GM20431 (cell line): ENCODE data around the gene TAPT1.
"Not testable (repeated sequence)": the region's sequence is repeated elsewhere in the genome, so short reads cannot be mapped to it uniquely, and the experiment has no call there.

ENCODE experiments used
- in situ Hi-C: fragments of 300-500 bp; cut with MseI, MboI; formaldehyde crosslinking; loops from one replicate; pipeline ENCODE4 v1.15.0; 2020; ENCODE audit warnings: low sequenced_read_pairs; ENCODE audit not compliant: unreplicated experiment

Gene TAPT1

GRCh38 chr4:16224264-16225166 is 1.8 kb downstream of the TAPT1 start:
- in situ Hi-C loops, result no loop called here

DNA sequence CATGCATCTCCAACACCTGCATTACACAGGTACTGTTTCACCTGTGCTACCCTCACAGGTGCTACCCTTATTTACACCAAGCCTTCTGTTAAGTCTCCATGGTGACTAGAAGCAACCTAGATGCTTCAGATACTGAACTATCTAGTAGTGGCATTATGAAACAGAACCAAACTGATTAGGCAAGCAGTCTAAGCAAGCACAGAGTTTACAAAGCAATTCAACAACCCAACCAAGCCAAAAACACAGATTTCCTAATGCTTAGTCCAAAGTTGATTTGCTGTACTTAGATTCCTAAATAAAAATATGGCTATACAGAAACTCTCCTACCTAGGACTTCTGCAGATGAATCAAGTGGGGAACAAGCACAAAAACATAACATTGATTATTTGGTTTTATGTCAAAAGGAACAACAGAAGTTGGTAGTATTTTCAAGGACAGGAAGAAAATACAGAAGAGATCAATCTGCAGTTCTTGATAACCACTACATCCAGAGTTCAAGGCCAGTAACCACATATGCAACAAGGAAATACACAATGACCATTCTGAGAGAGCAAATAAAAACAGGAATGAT is 3.2 kb downstream of the TAPT1 start:
- in situ Hi-C loops, result no loop called here

- in situ Hi-C loops, result no loop called here
These were observed 7.3 kb downstream of the TAPT1 start for GRCh38 chr4:16218950-16219349.

GRCh38 chr4:16217300-16218051 is 8.8 kb downstream of the TAPT1 start:
- in situ Hi-C loops, result no loop called here

GRCh38 chr4:16213121-16213520 is 13.2 kb downstream of the TAPT1 start:
- in situ Hi-C loops, result no loop called here

DNA sequence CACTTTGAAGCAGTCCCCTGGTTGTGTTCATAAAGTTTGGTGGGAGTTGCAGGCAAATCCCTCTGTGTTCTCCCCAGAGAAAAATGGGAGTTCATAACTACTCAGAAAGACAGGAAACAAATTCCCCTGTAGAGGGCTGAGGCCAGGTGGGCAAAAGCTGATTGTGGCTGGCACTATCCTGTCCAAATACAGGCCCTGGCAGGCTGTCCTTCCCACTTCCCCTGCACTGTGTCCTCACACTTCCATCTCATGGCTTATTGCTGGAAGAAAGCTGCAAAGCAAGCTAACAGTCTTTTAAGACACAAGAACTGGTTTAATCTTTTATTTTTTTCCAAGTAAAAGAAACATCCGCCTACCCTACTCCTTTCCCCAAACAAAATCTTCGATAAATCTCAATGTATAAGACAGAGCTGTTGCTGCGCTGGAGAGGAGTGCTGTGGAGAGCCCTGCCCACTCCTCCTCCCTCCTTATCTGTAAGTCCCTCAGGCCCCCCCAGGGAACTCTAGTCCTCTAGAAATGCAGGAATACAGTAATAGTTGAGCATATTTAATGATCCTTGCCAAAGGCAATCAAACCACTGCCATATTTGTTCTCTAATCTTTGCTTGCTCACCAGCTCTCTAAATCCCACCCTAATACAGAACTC is 14.0 kb downstream of the TAPT1 start:
- in situ Hi-C loops, result no loop called here

DNA sequence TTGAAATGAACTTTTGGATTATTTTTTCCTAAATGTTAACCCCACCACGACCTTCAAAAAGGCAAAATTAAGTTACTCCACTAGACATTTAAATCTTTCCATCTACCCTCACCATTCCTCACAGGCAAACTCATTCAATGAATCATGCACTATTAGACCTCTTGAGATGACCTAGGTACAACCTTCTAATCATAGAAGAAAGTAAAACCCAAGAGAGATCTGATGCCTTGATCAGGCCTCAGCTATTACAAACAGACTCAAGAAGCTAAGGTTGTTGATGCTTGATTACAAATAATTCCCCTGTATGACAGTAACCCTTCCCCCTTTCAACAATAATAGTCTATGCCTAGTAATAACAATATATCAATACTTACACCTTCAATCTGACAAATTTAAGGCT is 18.9 kb downstream of the TAPT1 start:
- in situ Hi-C loops, result no loop called here

DNA sequence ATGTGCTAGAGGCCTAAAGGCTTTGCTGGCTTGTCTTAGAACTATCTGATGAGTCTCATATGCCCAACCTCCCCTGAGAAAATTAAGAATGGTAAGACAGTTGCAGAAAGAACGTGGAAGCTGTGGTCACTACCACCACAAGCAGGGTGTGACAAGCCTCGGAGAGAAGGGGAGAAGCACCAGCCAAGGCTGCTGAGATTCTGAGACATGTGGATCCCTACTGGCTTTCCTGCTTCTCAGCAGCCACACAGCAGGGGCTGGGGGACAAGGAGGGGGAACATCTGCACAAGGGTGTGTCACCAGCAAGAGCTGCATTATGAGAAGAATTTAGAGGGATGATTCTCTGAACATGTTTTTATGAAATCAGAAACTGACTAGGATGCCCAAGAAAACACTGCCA is 19.4 kb downstream of the TAPT1 start:
- in situ Hi-C loops, result no loop called here

- in situ Hi-C loops, result no loop called here
These were observed 20.0 kb downstream of the TAPT1 start for GRCh38 chr4:16206301-16206700.

- in situ Hi-C loops, result no loop called here
These were observed 20.7 kb downstream of the TAPT1 start for GRCh38 chr4:16205298-16206164.

- in situ Hi-C loops, result no loop called here
These were observed 21.8 kb downstream of the TAPT1 start for GRCh38 chr4:16204505-16204904.

- in situ Hi-C loops, result no loop called here
These were observed 23.2 kb downstream of the TAPT1 start for GRCh38 chr4:16203083-16203482.

DNA sequence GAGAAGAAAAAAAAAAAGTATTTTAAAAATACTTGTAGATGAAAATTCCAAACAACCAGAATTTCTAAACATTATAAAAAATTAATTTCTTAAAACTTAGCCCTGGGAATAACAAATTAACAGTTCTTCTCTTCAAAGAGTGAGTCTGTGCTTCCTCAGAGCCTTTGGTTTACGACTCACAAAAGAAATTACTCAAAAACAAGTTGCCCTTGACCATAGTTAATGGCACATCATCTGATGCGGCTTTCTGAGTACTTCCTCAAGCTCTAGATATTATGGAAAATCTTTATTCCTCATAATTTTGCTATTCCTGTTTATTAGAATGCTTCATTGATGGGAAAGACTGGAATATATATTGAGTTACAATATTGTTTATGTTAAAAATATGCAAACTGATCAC is 23.7 kb downstream of the TAPT1 start:
- in situ Hi-C loops, result no loop called here

DNA sequence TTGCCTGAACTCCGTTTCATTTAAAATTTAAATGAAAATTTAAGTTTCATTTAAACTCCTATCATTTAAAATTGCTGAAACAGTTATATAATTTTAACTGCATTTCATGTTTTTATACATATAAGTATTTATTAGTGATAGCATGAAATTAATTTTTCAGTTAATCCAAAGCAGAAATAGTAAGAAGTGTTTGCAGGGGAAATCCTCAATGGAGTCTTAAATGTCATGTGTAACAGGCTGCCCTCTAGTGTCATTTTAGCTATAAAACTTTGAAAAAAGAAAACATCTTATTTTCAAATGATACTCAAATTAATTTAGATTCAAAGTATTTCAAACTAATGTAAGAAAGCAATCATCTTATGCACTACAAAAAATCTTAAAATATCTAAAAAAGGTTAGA is 27.2 kb downstream of the TAPT1 start:
- in situ Hi-C loops, result no loop called here

DNA sequence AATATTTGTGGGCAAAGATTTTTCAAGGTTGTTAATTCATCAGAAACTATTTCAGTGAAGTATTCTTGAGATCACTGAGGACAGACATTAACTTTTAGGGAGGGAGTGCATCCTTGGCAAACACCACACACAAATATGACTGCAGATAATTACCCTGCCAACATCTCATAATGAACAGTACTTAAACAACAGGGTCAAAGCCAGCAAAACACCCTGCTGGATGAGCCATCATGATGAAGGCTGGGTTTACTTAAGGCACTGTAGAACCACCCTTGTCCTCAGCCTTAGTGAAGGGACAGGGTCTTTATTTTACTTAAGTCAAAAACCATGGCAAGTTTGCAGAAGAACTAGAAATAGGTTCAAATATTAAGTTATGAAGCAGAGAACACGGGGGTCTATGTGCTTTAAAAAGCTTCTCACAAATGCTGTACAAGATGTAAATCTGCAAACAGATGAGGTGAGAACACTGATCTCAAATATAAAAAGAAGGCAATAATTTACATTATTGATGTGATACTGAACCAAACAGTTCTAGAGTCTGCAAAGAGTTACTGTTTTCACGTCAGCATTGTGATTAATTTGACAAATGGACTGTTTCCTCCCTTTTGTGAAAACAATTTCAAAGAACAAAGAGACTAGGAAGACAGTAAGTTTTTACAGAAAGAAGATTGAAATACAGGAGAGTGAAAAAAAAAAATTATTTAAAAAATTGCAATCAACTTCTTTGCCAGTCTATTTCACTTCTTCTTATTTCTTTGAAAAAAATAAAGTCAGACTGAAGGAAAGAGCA is 28.2 kb downstream of the TAPT1 start:
- in situ Hi-C loops, result no loop called here

DNA sequence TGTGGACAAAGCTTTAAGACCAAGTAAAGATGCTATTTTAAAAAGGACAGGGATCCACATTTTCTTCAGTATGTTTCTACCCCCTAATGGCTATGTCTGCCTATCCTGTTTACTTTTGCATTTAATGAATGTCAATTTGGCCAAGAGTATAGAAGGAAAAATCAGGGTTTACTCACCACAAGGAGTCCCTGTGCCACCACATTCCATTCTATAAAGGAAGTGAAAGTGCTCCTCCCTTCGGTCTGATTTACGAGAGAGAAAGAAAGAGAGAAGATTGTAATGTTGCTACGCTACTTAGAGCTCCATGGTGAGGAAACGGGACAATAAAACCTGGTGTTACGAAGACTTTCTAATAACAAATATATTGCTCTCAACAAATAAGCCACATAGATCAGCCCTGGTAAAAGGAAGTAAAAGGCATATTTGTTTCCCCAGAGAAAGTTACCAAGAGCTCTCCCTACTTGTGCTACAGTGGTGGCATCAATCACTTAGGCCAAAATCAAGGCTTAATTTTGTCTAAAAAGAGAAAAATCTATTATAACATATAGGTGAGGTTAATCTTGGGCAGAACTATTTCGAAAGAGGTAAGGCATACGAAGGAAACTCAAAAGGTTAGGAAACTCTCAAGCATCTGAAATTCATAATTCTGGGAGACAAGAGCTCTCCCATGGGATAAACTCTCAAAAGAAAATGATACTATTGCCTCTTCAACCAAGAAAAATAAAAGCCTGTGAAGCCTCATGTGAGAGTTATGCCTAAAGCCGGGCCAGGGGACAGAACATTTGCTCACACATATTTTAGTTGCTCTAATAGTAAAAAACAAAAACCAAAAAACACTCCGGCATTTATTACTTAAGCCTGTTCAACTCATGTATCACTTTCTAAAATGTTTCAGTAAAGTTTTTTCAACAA is 29.5 kb downstream of the TAPT1 start:
- in situ Hi-C loops, result no loop called here

DNA sequence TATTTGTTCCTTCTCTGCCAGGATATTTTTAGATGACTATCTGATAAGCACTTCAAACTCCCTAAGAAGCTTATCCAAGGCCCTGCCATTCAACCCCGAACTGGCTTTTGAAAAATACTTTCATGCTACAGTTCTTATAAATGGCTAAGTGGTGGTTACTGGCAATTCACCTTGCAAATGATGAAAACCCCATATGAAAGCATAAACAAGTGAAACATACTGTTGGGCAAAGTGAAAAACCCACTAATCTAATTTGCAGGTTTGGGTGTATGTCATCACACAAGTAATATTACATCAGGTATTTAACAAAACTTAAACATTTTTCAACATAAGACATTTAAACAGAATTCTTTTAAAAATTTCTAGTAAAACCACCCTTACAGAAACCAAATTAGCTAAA is 31.1 kb downstream of the TAPT1 start:
- in situ Hi-C loops, result no loop called here

DNA sequence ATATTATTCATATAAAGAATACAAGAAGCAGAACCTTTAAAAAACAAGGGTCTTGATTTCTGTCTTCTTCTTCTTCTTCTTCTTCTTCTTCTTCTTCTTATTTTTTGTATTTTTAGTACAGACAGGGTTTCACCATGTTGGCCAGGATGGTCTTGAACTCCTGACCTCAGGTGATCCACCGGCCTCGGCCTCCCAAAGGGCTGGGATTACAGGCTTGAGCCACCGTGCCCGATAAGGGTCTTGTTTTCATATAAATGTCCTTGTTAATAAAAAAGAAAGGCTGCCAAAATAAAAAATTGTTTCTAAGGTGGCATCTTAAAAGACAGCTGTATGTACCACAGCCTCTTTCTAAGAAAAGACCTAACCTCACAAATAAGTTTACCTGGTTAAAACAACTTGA is 31.5 kb downstream of the TAPT1 start:
- in situ Hi-C loops, result not testable (repeated sequence)
